ENCODE measurements around the gene TTLL5.
"Not testable (repeated sequence)": the region's sequence is repeated elsewhere in the genome, so short reads cannot be mapped to it uniquely, and the experiment has no call there.

The TTLL5 gene

GRCh38 chr14:75920421-75920820 is 259.4 kb downstream of the TTLL5 start:
- not testable (repeated sequence) for DNase-seq

- DNase-seq: not testable (repeated sequence)
Observed at GRCh38 chr14:75925141-75925840, 264.2 kb downstream of the TTLL5 start.

GRCh38 chr14:75926431-75927115 is 265.5 kb downstream of the TTLL5 start:
- no peak for DNase-seq

GRCh38 chr14:75927564-75928087 is 266.6 kb downstream of the TTLL5 start:
- no peak for DNase-seq

- DNase-seq: no peak
Observed at GRCh38 chr14:75928690-75929181, 267.7 kb downstream of the TTLL5 start.

- no peak for DNase-seq
Observed at GRCh38 chr14:75933712-75934296, 272.8 kb downstream of the TTLL5 start.

GRCh38 chr14:75934998-75935628 is 274.1 kb downstream of the TTLL5 start:
- no peak for DNase-seq

- DNase-seq: no peak
Observed at GRCh38 chr14:75939200-75939599, 278.2 kb downstream of the TTLL5 start.

- no peak for DNase-seq
Observed at GRCh38 chr14:75941030-75941429, 280.0 kb downstream of the TTLL5 start.

- DNase-seq: no peak
Observed at GRCh38 chr14:75944607-75945241, 283.7 kb downstream of the TTLL5 start.

GRCh38 chr14:75946785-75947184 is 285.7 kb downstream of the TTLL5 start:
- DNase-seq: no peak

GRCh38 chr14:75952489-75952888 is 291.4 kb downstream of the TTLL5 start:
- no peak for DNase-seq

- no peak for DNase-seq
Observed at GRCh38 chr14:75959031-75959430, 298.0 kb downstream of the TTLL5 start.

GRCh38 chr14:75960231-75960630 is 299.2 kb downstream of the TTLL5 start:
- no peak for DNase-seq

- no peak for DNase-seq
Observed at GRCh38 chr14:75961662-75962061, 300.6 kb downstream of the TTLL5 start.

- DNase-seq: no peak
Observed at GRCh38 chr14:75967866-75968265, 306.8 kb downstream of the TTLL5 start.

- DNase-seq: no peak
Observed at GRCh38 chr14:75968456-75968855, 307.4 kb downstream of the TTLL5 start.

- no peak for DNase-seq
Observed at GRCh38 chr14:75969126-75969525, 308.1 kb downstream of the TTLL5 start.

GRCh38 chr14:75969891-75970290 is 308.8 kb downstream of the TTLL5 start:
- DNase-seq: no peak

GRCh38 chr14:75970989-75971388 is 309.9 kb downstream of the TTLL5 start:
- no peak for DNase-seq

- no peak for DNase-seq
Observed at GRCh38 chr14:75971509-75971908, 310.5 kb downstream of the TTLL5 start.

GRCh38 chr14:75972801-75973421 is 311.9 kb downstream of the TTLL5 start:
- no peak for DNase-seq

Measured in activated naive CD4-positive, alpha-beta T cell treated with anti-CD3 and anti-CD28 coated beads, Interleukin-2, amount 50 U/mL, for 16 hours (primary cell).